HPDE6-E6E7 (cell line): ENCODE results near the gene OTOF.

Experiments
- DNase-seq: peaks from one replicate; pipeline ENCODE4 v3.0.0; 2011; ENCODE audit warnings: missing footprints; ENCODE audit errors: extremely low spot score

The OTOF gene

GRCh38 chr2:26453421-26454329, 24.2 kb downstream of the OTOF start:
- DNase-seq, result no peak

- no peak for DNase-seq
Observed at GRCh38 chr2:26451700-26452099, 26.2 kb downstream of the OTOF start.

- DNase-seq, result no peak
Observed at GRCh38 chr2:26450031-26450635, 27.8 kb downstream of the OTOF start.

- no peak for DNase-seq
Observed at GRCh38 chr2:26449278-26450030, 28.5 kb downstream of the OTOF start.

- no peak for DNase-seq
Observed at GRCh38 chr2:26448651-26449050, 29.3 kb downstream of the OTOF start.

GRCh38 chr2:26444236-26444635, 33.7 kb downstream of the OTOF start:
- no peak for DNase-seq

GRCh38 chr2:26442707-26443106, 35.2 kb downstream of the OTOF start:
- no peak for DNase-seq

- DNase-seq, result no peak
Observed at GRCh38 chr2:26442301-26442700, 35.6 kb downstream of the OTOF start.

GRCh38 chr2:26438926-26439325, 39.0 kb downstream of the OTOF start:
- DNase-seq, result no peak

GRCh38 chr2:26438526-26438925, 39.4 kb downstream of the OTOF start:
- DNase-seq, result no peak

- DNase-seq, result no peak
Observed at GRCh38 chr2:26435106-26435505, 42.8 kb downstream of the OTOF start.

- no peak for DNase-seq
Observed at GRCh38 chr2:26432859-26433258, 45.1 kb downstream of the OTOF start.

- no peak for DNase-seq
Observed at GRCh38 chr2:26432363-26432762, 45.6 kb downstream of the OTOF start.

- no peak for DNase-seq
Observed at GRCh38 chr2:26430826-26431225, 47.1 kb downstream of the OTOF start.

GRCh38 chr2:26429779-26430578, 47.9 kb downstream of the OTOF start:
- no peak for DNase-seq

GRCh38 chr2:26428846-26429245, 49.1 kb downstream of the OTOF start:
- no peak for DNase-seq

GRCh38 chr2:26424221-26424620, 53.7 kb downstream of the OTOF start:
- no peak for DNase-seq

- no peak for DNase-seq
Observed at GRCh38 chr2:26423750-26424149, 54.2 kb downstream of the OTOF start.

GRCh38 chr2:26422947-26423629, 54.8 kb downstream of the OTOF start:
- no peak for DNase-seq

- no peak for DNase-seq
Observed at GRCh38 chr2:26421961-26422360, 56.0 kb downstream of the OTOF start.

GRCh38 chr2:26414311-26414710, 63.6 kb downstream of the OTOF start:
- DNase-seq, result no peak
